Measurements from ENCODE around the gene TMEM200A.

Gene TMEM200A

GRCh38 chr6:130377915-130378314 is 12.1 kb downstream of the TMEM200A start:
- H3K36me3 ChIP-seq (ENCODE audit: low read length): no peaks in the 10 kb centered on the region
- H3K4me3 ChIP-seq (ENCODE audit: insufficient read depth, low read length, poor library complexity, severe bottlenecking): no peak overlapping the region
- no peaks in the 10 kb centered on the region for H3K9me2 ChIP-seq (replicated peaks; ENCODE audit: insufficient read depth, low read length)
- H3K27me3 ChIP-seq (ENCODE audit: low read length): no peaks in the 10 kb centered on the region
- no peaks in the 10 kb centered on the region for H3K79me2 ChIP-seq (ENCODE audit: insufficient read depth, low read length)
- H3F3A ChIP-seq (ENCODE audit: insufficient read depth): no peaks in the 10 kb centered on the region
- no peaks in the 10 kb centered on the region for H3K9me3 ChIP-seq (ENCODE audit: insufficient read depth, low read length)
- TF ChIP-seq CTCF (IDR thresholded peaks at IDR 0.05; ENCODE audit: insufficient read depth, low read length, poor library complexity, severe bottlenecking) (no peak), EZH2phosphoT487 (conservative IDR thresholded peaks at IDR 0.05; ENCODE audit: low read length) (no peak)
- no peak overlapping the region for H3K27ac ChIP-seq (ENCODE audit: low read depth, low read length)
- H2AFZ ChIP-seq (ENCODE audit: low read depth, low read length, severe bottlenecking): no peak overlapping the region
- no peak overlapping the region for H3K4me2 ChIP-seq (ENCODE audit: low read depth, low read length, poor library complexity, severe bottlenecking)
- no peaks in the 10 kb centered on the region for H4K20me1 ChIP-seq (ENCODE audit: low read depth, low read length)
- H3K9ac ChIP-seq (ENCODE audit: low read length): no peak overlapping the region

GRCh38 chr6:130379223-130379622 is 13.4 kb downstream of the TMEM200A start:
- Histone ChIP-seq H3K27ac (ENCODE audit: low read depth, low read length) (no peak overlapping the region), H2AFZ (ENCODE audit: low read depth, low read length, severe bottlenecking) (no peak overlapping the region), H3F3A (ENCODE audit: insufficient read depth) (no peaks in the 10 kb centered on the region), H3K79me2 (ENCODE audit: insufficient read depth, low read length) (no peaks in the 10 kb centered on the region), H3K9ac (ENCODE audit: low read length) (no peak overlapping the region), H3K4me3 (ENCODE audit: insufficient read depth, low read length, poor library complexity, severe bottlenecking) (no peak overlapping the region), H3K9me3 (ENCODE audit: insufficient read depth, low read length) (no peaks in the 10 kb centered on the region), H3K9me2 (replicated peaks; ENCODE audit: insufficient read depth, low read length) (no peaks in the 10 kb centered on the region), H3K27me3 (ENCODE audit: low read length) (no peaks in the 10 kb centered on the region), H3K36me3 (ENCODE audit: low read length) (no peaks in the 10 kb centered on the region), H3K4me2 (ENCODE audit: low read depth, low read length, poor library complexity, severe bottlenecking) (no peak overlapping the region), H4K20me1 (ENCODE audit: low read depth, low read length) (no peaks in the 10 kb centered on the region)
- no peak for TF ChIP-seq EZH2phosphoT487 (conservative IDR thresholded peaks at IDR 0.05; ENCODE audit: low read length)
- no peak for TF ChIP-seq CTCF (IDR thresholded peaks at IDR 0.05; ENCODE audit: insufficient read depth, low read length, poor library complexity, severe bottlenecking)

DNA sequence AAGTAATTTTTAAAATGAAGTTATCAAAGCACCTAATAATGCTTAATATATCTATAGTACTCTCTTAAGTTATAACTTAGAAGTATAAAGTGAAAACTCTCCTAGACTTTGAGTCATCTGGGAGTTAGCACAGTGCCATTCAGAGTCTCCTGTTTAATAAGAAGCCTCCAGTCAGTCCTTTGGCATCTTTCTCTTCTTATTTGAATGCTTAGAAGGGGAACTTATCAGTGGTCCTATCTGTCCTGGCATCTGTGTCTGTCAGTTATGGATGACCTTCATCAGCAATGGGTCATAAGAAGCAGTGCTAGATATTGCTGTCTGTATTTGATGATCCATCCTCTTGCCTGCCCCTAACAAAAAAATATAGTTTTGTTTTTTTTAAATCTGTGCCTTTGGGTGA is 15.2 kb downstream of the TMEM200A start:
- H3K27ac ChIP-seq (ENCODE audit: low read depth, low read length): no peak overlapping the region
- no peak overlapping the region for H3K4me3 ChIP-seq (ENCODE audit: insufficient read depth, low read length, poor library complexity, severe bottlenecking)
- H3K79me2 ChIP-seq (ENCODE audit: insufficient read depth, low read length): no peaks in the 10 kb centered on the region
- H3K36me3 ChIP-seq (ENCODE audit: low read length): no peaks in the 10 kb centered on the region
- no peaks in the 10 kb centered on the region for H3K9me2 ChIP-seq (replicated peaks; ENCODE audit: insufficient read depth, low read length)
- H4K20me1 ChIP-seq (ENCODE audit: low read depth, low read length): no peaks in the 10 kb centered on the region
- no peaks in the 10 kb centered on the region for H3F3A ChIP-seq (ENCODE audit: insufficient read depth)
- no peak overlapping the region for H3K4me2 ChIP-seq (ENCODE audit: low read depth, low read length, poor library complexity, severe bottlenecking)
- no peaks in the 10 kb centered on the region for H3K27me3 ChIP-seq (ENCODE audit: low read length)
- H3K9me3 ChIP-seq (ENCODE audit: insufficient read depth, low read length): no peaks in the 10 kb centered on the region
- no peak overlapping the region for H3K9ac ChIP-seq (ENCODE audit: low read length)
- no peak for TF ChIP-seq CTCF (IDR thresholded peaks at IDR 0.05; ENCODE audit: insufficient read depth, low read length, poor library complexity, severe bottlenecking)
- TF ChIP-seq EZH2phosphoT487 (conservative IDR thresholded peaks at IDR 0.05; ENCODE audit: low read length): no peak
- no peak overlapping the region for H2AFZ ChIP-seq (ENCODE audit: low read depth, low read length, severe bottlenecking)
